Measurements from ENCODE around the gene SGCD. TPM values are rescaled to one million over a fixed set of nuclear protein-coding genes. Genes with fewer than 3 reads are reported as not detected.

SGCD gene
- total and polyA plus RNA-seq, 4 donors, result 0.79 to 20.9 (median 6.0) TPM

DNA sequence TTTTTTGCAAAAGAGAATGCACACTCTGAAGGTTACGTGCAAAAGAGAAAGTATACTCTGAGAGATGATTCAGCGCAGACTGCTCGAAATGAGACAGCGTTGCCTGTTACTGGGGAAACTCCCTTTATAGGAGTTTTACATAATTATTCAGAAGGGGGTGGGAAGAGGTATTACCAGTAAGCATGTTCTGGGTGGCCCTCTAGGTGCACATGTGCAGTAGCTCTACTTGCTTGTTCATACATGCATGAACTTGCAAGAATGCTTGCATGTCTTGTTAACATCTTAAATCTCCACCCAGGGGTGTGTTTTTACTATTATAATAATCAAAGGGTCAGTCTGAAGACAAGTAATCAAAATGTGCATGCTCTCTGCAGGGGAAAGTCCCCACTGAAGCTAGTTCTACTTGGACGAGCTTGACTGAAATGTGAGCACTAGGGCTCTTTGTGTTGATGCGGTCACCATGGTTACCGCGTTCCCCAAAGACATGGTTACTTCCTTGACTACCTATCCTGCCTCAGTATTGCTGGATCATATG, 75.5 kb downstream of the SGCD start:
- Histone ChIP-seq H3K27me3 (ENCODE audit: control insufficient read depth in 3 of 3, insufficient read depth in 3 of 3, low read length in 2 of 3) (no peaks in the 10 kb centered on the region), H3K9ac (ENCODE audit: insufficient read depth in 1 of 2, low read length in 2 of 2) (no peak overlapping the region), H3K9me3 (ENCODE audit: control insufficient read depth in 4 of 4, insufficient read depth in 3 of 4, low read length in 3 of 4) (no peaks in the 10 kb centered on the region), H3K36me3 (ENCODE audit: control insufficient read depth in 4 of 4, insufficient read depth in 4 of 4, low read length in 4 of 4) (no peaks in the 10 kb centered on the region), H3K4me3 (no peak overlapping the region), H3K4me1 (ENCODE audit: control insufficient read depth in 5 of 5, insufficient read depth in 5 of 5, low read length in 5 of 5) (peaks cover 0 to 28% (median 8%) of the 10 kb centered on the region in 5 donors), H3K27ac (ENCODE audit: low read depth in 1 of 2, low read length in 1 of 2) (no peak overlapping the region)
- ATAC-seq (ENCODE audit: insufficient read depth, low FRiP score), result no peak
- WGBS, 2 donors, result 78 to 85% methylated on average over 8 of the region's 8 CpGs
- no peak for TF ChIP-seq CTCF (IDR thresholded peaks at IDR 0.05; ENCODE audit: control extremely low read depth, extremely low read depth)
- no peak for DNase-seq

GRCh38 chr5:156405988-156406387, 79.0 kb downstream of the SGCD start:
- ATAC-seq (ENCODE audit: insufficient read depth, low FRiP score) (no peak), DNase-seq (no peak)
- Histone ChIP-seq H3K36me3 (ENCODE audit: control insufficient read depth in 4 of 4, insufficient read depth in 4 of 4, low read length in 4 of 4) (no peaks in the 10 kb centered on the region), H3K4me3 (no peak overlapping the region), H3K9me3 (ENCODE audit: control insufficient read depth in 4 of 4, insufficient read depth in 3 of 4, low read length in 3 of 4) (no peaks in the 10 kb centered on the region), H3K27me3 (ENCODE audit: control insufficient read depth in 3 of 3, insufficient read depth in 3 of 3, low read length in 2 of 3) (no peaks in the 10 kb centered on the region), H3K4me1 (ENCODE audit: control insufficient read depth in 5 of 5, insufficient read depth in 5 of 5, low read length in 5 of 5) (peaks cover 0 to 21% (median 0%) of the 10 kb centered on the region in 5 donors), H3K9ac (ENCODE audit: insufficient read depth in 1 of 2, low read length in 2 of 2) (no peak overlapping the region), H3K27ac (ENCODE audit: low read depth in 1 of 2, low read length in 1 of 2) (no peak overlapping the region)
- no peak for TF ChIP-seq CTCF (IDR thresholded peaks at IDR 0.05; ENCODE audit: control extremely low read depth, extremely low read depth)
- WGBS, 2 donors, result 72 to 84% methylated on average over 3 of the region's 3 CpGs

DNA sequence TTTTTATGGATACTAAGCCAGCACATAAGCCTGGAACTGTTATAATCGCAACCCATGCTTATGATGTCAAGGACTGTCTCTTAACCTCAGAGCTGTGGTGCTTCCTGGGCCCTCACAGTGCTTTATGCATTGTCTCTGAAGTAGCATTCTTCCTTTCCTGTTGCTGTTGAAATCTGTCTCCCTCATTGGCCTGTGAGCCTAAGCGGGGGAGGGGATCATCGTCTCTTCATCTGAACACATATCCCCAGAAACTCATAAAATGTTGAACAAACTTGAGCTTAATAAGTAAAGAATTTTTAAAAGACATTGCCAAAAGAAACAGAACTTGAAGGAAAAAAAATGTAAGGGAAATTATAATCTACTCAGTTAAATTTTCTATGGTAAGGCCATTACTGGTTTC, 80.3 kb downstream of the SGCD start:
- no peak for TF ChIP-seq CTCF (IDR thresholded peaks at IDR 0.05; ENCODE audit: control extremely low read depth, extremely low read depth)
- WGBS, 2 donors, result 85 to 93% methylated on average over 3 of the region's 3 CpGs
- Histone ChIP-seq H3K4me3 (no peak overlapping the region), H3K36me3 (ENCODE audit: control insufficient read depth in 4 of 4, insufficient read depth in 4 of 4, low read length in 4 of 4) (no peaks in the 10 kb centered on the region), H3K9me3 (ENCODE audit: control insufficient read depth in 4 of 4, insufficient read depth in 3 of 4, low read length in 3 of 4) (no peaks in the 10 kb centered on the region), H3K27me3 (ENCODE audit: control insufficient read depth in 3 of 3, insufficient read depth in 3 of 3, low read length in 2 of 3) (no peaks in the 10 kb centered on the region), H3K4me1 (ENCODE audit: control insufficient read depth in 5 of 5, insufficient read depth in 5 of 5, low read length in 5 of 5) (peaks cover 0 to 20% (median 1%) of the 10 kb centered on the region in 5 donors), H3K27ac (ENCODE audit: low read depth in 1 of 2, low read length in 1 of 2) (no peak overlapping the region), H3K9ac (ENCODE audit: insufficient read depth in 1 of 2, low read length in 2 of 2) (no peak overlapping the region)
- no peak for ATAC-seq (ENCODE audit: insufficient read depth, low FRiP score)
- DNase-seq, result no peak

DNA sequence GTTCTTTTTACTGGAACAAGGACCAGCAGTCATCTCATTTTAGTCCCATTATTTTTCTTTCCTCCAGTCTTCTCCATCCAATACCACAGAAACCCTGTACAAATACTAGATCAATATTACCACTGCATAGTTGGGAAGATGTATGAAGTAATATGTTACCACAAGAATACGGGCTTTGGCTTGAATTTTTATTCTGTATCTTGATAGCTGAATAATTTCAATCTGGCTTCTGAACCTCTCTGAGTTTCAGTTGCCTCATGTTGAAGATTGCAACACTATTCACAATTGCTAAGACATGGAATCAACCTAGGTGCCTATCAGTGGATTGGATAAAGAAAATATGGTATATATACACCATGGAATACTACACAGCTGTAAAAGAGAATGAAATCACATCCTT, 82.9 kb downstream of the SGCD start:
- Histone ChIP-seq H3K27me3 (ENCODE audit: control insufficient read depth in 3 of 3, insufficient read depth in 3 of 3, low read length in 2 of 3) (no peaks in the 10 kb centered on the region), H3K4me1 (ENCODE audit: control insufficient read depth in 5 of 5, insufficient read depth in 5 of 5, low read length in 5 of 5) (peaks cover 0 to 12% (median 3%) of the 10 kb centered on the region in 5 donors), H3K9ac (ENCODE audit: insufficient read depth in 1 of 2, low read length in 2 of 2) (no peak overlapping the region), H3K9me3 (ENCODE audit: control insufficient read depth in 4 of 4, insufficient read depth in 3 of 4, low read length in 3 of 4) (no peaks in the 10 kb centered on the region), H3K27ac (ENCODE audit: low read depth in 1 of 2, low read length in 1 of 2) (no peak overlapping the region), H3K36me3 (ENCODE audit: control insufficient read depth in 4 of 4, insufficient read depth in 4 of 4, low read length in 4 of 4) (no peaks in the 10 kb centered on the region), H3K4me3 (no peak overlapping the region)
- ATAC-seq (ENCODE audit: insufficient read depth, low FRiP score) (no peak), DNase-seq (no peak)
- 73 to 79% methylated on average over 1 of the region's 1 CpG for WGBS, 2 donors
- no peak for TF ChIP-seq CTCF (IDR thresholded peaks at IDR 0.05; ENCODE audit: control extremely low read depth, extremely low read depth)
